Measurements from ENCODE around the gene LSM2.
"Not testable (repeated sequence)": the region's sequence is repeated elsewhere in the genome, so short reads cannot be mapped to it uniquely, and the experiment has no call there.

The LSM2 gene

GRCh38 chr6:31806470-31807272, at the start of gene LSM2:
TSS of gene LSM2 (minus strand) at chr6:31806966. CDS start at chr6:31806757, 209 bp downstream.
- H3K4me3 ChIP-seq (ENCODE audit: low read length) = peak within 1 kb of the TSS; percentile 99
- peak within 1 kb of the TSS; percentile 88 for H3K4me2 ChIP-seq (ENCODE audit: low read length)
- peaks cover 14% of the 10 kb centered on the region for H3K79me2 ChIP-seq (ENCODE audit: low read length)
- peak; percentile 39 for TF ChIP-seq CTCF (IDR thresholded peaks at IDR 0.05; ENCODE audit: low read depth, low read length)
- TF ChIP-seq EZH2phosphoT487 (IDR thresholded peaks at IDR 0.05; ENCODE audit: low read depth) = no peak
- H3K27me3 ChIP-seq (ENCODE audit: low read depth, low read length) = no peaks in the 10 kb centered on the region
- H3K4me1 ChIP-seq (ENCODE audit: low read length) = peaks cover 4% of the 10 kb centered on the region; the same call in 1 of the 2 replicates
- H3K9ac ChIP-seq (ENCODE audit: low read length) = peak within 1 kb of the TSS; percentile 96
- H3K9me3 ChIP-seq (ENCODE audit: insufficient read depth, low read length) = no peaks in the 10 kb centered on the region
- H3K27ac ChIP-seq (ENCODE audit: low read length) = peak within 1 kb of the TSS; percentile 74
- no peaks in the 10 kb centered on the region for H3K36me3 ChIP-seq (replicated peaks; ENCODE audit: low read depth, low read length)
- peak within 1 kb of the TSS; percentile 84 for H2AFZ ChIP-seq (ENCODE audit: low read depth, low read length)
- no peaks in the 10 kb centered on the region for H4K20me1 ChIP-seq (ENCODE audit: insufficient read depth, low read length)

GRCh38 chr6:31851980-31852718, 45.4 kb upstream of the LSM2 start:
- H3K4me2 ChIP-seq (ENCODE audit: low read length); H4K20me1 ChIP-seq (ENCODE audit: insufficient read depth, low read length); H3K9ac ChIP-seq (ENCODE audit: low read length); H3K27me3 ChIP-seq (ENCODE audit: low read depth, low read length); H3K4me3 ChIP-seq (ENCODE audit: low read length); H2AFZ ChIP-seq (ENCODE audit: low read depth, low read length); H3K79me2 ChIP-seq (ENCODE audit: low read length); H3K9me3 ChIP-seq (ENCODE audit: insufficient read depth, low read length); H3K36me3 ChIP-seq (replicated peaks; ENCODE audit: low read depth, low read length); H3K4me1 ChIP-seq (ENCODE audit: low read length); H3K27ac ChIP-seq (ENCODE audit: low read length): not testable (repeated sequence)

GRCh38 chr6:31851485-31851832, 44.7 kb upstream of the LSM2 start:
- Histone ChIP-seq H3K79me2 (ENCODE audit: low read length) (no peaks in the 10 kb centered on the region), H3K9ac (ENCODE audit: low read length) (no peak overlapping the region), H3K4me2 (ENCODE audit: low read length) (no peak overlapping the region), H2AFZ (ENCODE audit: low read depth, low read length) (no peak overlapping the region), H3K27ac (ENCODE audit: low read length) (no peak overlapping the region), H3K36me3 (replicated peaks; ENCODE audit: low read depth, low read length) (no peaks in the 10 kb centered on the region), H3K9me3 (ENCODE audit: insufficient read depth, low read length) (no peaks in the 10 kb centered on the region), H3K27me3 (ENCODE audit: low read depth, low read length) (no peaks in the 10 kb centered on the region), H3K4me3 (ENCODE audit: low read length) (no peak overlapping the region), H3K4me1 (ENCODE audit: low read length) (no peaks in the 10 kb centered on the region), H4K20me1 (ENCODE audit: insufficient read depth, low read length) (no peaks in the 10 kb centered on the region)
- no peak for TF ChIP-seq EZH2phosphoT487 (IDR thresholded peaks at IDR 0.05; ENCODE audit: low read depth)
- no peak for TF ChIP-seq CTCF (IDR thresholded peaks at IDR 0.05; ENCODE audit: low read depth, low read length)

GRCh38 chr6:31850765-31851484, 44.2 kb upstream of the LSM2 start:
- TF ChIP-seq EZH2phosphoT487 (IDR thresholded peaks at IDR 0.05; ENCODE audit: low read depth) (no peak), CTCF (IDR thresholded peaks at IDR 0.05; ENCODE audit: low read depth, low read length) (no peak)
- Histone ChIP-seq H3K27ac (ENCODE audit: low read length) (no peak overlapping the region), H3K4me1 (ENCODE audit: low read length) (no peaks in the 10 kb centered on the region), H4K20me1 (ENCODE audit: insufficient read depth, low read length) (no peaks in the 10 kb centered on the region), H3K27me3 (ENCODE audit: low read depth, low read length) (no peaks in the 10 kb centered on the region), H3K4me2 (ENCODE audit: low read length) (no peak overlapping the region), H3K9ac (ENCODE audit: low read length) (no peak overlapping the region), H3K4me3 (ENCODE audit: low read length) (no peak overlapping the region), H3K36me3 (replicated peaks; ENCODE audit: low read depth, low read length) (no peaks in the 10 kb centered on the region), H3K9me3 (ENCODE audit: insufficient read depth, low read length) (no peaks in the 10 kb centered on the region), H3K79me2 (ENCODE audit: low read length) (no peaks in the 10 kb centered on the region), H2AFZ (ENCODE audit: low read depth, low read length) (no peak overlapping the region)
